PFSK-1 (cell line): ENCODE data around the gene TMTC2.

ENCODE experiments used
- FOXP2 ChIP-seq: optimal IDR thresholded peaks from 2 replicates; pipeline ENCODE3; 2011; ENCODE audit warnings: borderline replicate concordance, control low read depth, inconsistent platforms; ENCODE audit not compliant: insufficient read depth; ENCODE audit errors: extremely low read length, extremely low read depth
- POLR2AphosphoS5 ChIP-seq: IDR thresholded peaks from 2 replicates; pipeline ENCODE4 v1.6.1; 2012; ENCODE audit warnings: low read depth, mild to moderate bottlenecking, control low read depth, low read length, moderate library complexity
- REST ChIP-seq, 2 experiments: IDR thresholded peaks; 2 replicates each; pipeline versions ENCODE4 v1.6.1 to v1.8.0; 2011 to 2012; ENCODE audit warnings: low read depth in 2 of 2, low read length in 2 of 2, control low read depth in 1 of 2, inconsistent platforms in 1 of 2, mild to moderate bottlenecking in 1 of 2, moderate library complexity in 1 of 2; ENCODE audit not compliant: insufficient read depth in 1 of 2
- SIN3A ChIP-seq: IDR thresholded peaks from 2 replicates; pipeline ENCODE4 v1.6.1; 2012; ENCODE audit warnings: mild to moderate bottlenecking, low read length, moderate library complexity, borderline replicate concordance; ENCODE audit not compliant: insufficient read depth
- TAF1 ChIP-seq: IDR thresholded peaks from 2 replicates; pipeline ENCODE4 v1.6.1; 2012; ENCODE audit warnings: low read length, control low read depth, borderline replicate concordance; ENCODE audit not compliant: insufficient read depth

TMTC2 gene

DNA sequence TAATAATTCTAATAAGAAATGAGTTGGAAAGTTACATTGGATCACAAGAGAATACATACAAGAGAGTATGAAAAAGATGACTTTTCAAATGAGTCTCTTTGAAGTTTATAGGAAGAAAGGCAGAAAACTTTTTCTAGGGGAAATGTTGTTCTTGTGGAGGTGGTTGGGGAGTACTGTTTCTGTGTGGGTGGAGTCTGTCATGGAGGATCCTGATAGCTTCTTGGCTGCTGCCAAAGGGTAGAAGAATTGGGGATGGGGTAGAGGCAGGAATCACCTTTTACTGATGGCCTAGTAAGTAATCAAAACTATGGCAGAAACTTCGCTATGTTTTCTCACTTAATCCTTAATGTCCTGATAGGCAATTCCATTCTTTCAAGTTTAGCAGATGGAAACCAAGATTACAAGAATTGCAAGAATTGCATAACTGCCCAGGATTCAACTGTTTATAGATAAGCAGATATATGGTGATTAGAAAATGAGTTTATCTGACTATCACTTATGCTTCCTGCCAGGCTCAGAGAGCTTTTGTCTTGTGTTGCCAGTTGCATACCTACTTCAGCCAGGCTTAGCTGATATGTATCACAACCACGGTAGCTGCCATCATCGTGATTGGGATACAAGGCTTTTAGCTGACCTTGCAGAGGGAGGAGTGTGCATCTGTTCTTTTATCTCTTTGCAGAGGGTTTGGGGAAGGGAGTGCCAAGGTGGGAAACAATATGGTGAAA, 463.9 kb downstream of the TMTC2 start:
- no peak for TF ChIP-seq POLR2AphosphoS5
- no peak for TF ChIP-seq FOXP2
- TF ChIP-seq SIN3A = no peak
- TF ChIP-seq REST (IDR thresholded peaks at IDR 0.05; ENCODE audit: insufficient read depth in 1 of 2, low read depth in 2 of 2, low read length in 2 of 2) = no peak
- TF ChIP-seq TAF1 = no peak

- TF ChIP-seq SIN3A (no peak), POLR2AphosphoS5 (no peak), REST (IDR thresholded peaks at IDR 0.05; ENCODE audit: insufficient read depth in 1 of 2, low read depth in 2 of 2, low read length in 2 of 2) (no peak), TAF1 (no peak), FOXP2 (no peak)
These were observed 466.5 kb downstream of the TMTC2 start for GRCh38 chr12:83153177-83153576.

GRCh38 chr12:83156815-83157214, 470.1 kb downstream of the TMTC2 start:
- TF ChIP-seq POLR2AphosphoS5 (no peak), REST (IDR thresholded peaks at IDR 0.05; ENCODE audit: insufficient read depth in 1 of 2, low read depth in 2 of 2, low read length in 2 of 2) (no peak), FOXP2 (no peak), SIN3A (no peak), TAF1 (no peak)

- TF ChIP-seq FOXP2 (no peak), REST (IDR thresholded peaks at IDR 0.05; ENCODE audit: insufficient read depth in 1 of 2, low read depth in 2 of 2, low read length in 2 of 2) (no peak), TAF1 (no peak), SIN3A (no peak), POLR2AphosphoS5 (no peak)
These were observed 470.9 kb downstream of the TMTC2 start for GRCh38 chr12:83157604-83158003.

DNA sequence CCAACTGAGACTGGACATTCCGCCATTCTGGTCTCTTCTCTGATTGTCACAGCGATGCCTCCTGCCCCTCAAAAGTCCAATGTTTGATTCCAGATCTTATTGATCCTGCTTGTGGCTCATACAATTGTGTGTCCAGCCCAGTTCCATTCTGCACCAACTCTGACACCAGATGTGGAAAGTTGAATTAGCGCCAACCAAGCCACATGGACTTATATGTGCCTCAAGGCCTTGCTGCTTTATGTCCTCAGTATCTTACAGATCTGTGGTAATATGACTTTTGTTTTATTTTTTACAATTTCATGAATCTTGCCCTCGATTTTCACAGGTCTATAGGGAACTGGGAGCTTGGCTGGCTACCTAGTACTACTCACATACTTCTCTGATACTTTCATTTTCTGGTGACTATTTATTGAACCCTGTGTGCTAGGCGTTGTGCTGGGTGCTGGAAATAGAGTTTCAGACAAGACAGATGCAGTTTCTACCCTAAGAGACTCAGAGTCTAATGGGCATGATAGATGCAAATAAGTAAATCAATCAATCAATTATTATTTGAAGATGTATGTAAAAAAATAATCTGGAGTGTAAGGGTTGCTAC, 472.0 kb downstream of the TMTC2 start:
- TF ChIP-seq TAF1 (no peak), SIN3A (no peak), REST (IDR thresholded peaks at IDR 0.05; ENCODE audit: insufficient read depth in 1 of 2, low read depth in 2 of 2, low read length in 2 of 2) (no peak), POLR2AphosphoS5 (no peak), FOXP2 (no peak)
